ENCODE measurements around the gene VPS50. TPM values are rescaled to one million over a fixed set of nuclear protein-coding genes. Genes with fewer than 3 reads are reported as not detected.

VPS50 gene
- polyA plus RNA-seq, 3 donors = 7.6 to 12.6 (median 9.5) TPM

GRCh38 chr7:93361853-93362252 lies 129.7 kb downstream of the VPS50 start:
- Histone ChIP-seq H3K4me1 (ENCODE audit: control insufficient read depth in 1 of 2, insufficient read depth in 2 of 2, low read length in 2 of 2) (no peaks in the 10 kb centered on the region), H3K27me3 (ENCODE audit: control insufficient read depth in 2 of 2, insufficient read depth in 2 of 2, low read length in 2 of 2) (no peaks in the 10 kb centered on the region), H3K9me3 (replicated peaks in 1 of 2; ENCODE audit: control insufficient read depth in 1 of 2, insufficient read depth in 1 of 2, low read length in 2 of 2) (no peaks in the 10 kb centered on the region), H2AFZ (ENCODE audit: insufficient read depth, low read depth, low read length, poor library complexity, severe bottlenecking) (no peak overlapping the region), H3K36me3 (replicated peaks in 1 of 2; ENCODE audit: control insufficient read depth in 1 of 2, insufficient read depth in 2 of 2, low read length in 2 of 2) (peaks cover 10 to 29% of the 10 kb centered on the region in 2 donors), H3K9ac (ENCODE audit: insufficient read depth, low read length, poor library complexity, severe bottlenecking) (no peak overlapping the region), H3K79me2 (ENCODE audit: insufficient read depth, low read length) (no peaks in the 10 kb centered on the region), H3K4me2 (replicated peaks; ENCODE audit: extremely low read depth, low read length, poor library complexity, severe bottlenecking) (no peak overlapping the region), H3K27ac (ENCODE audit: low read depth in 1 of 2, low read length in 2 of 2) (no peak overlapping the region), H3K4me3 (replicated peaks in 1 of 3; ENCODE audit: low read depth in 2 of 3, low read length in 3 of 3) (no peak overlapping the region), H4K20me1 (ENCODE audit: insufficient read depth, low read length) (no peaks in the 10 kb centered on the region)
- 100% methylated on average over 1 of the region's 1 CpG for WGBS (ENCODE audit: insufficient coverage)
- Mint-ChIP-seq H3K4me1 (no peaks in the 10 kb centered on the region), H3K27ac (no peak overlapping the region), H3K36me3 (peaks cover 21 to 22% of the 10 kb centered on the region in 2 donors), H3K4me3 (no peak overlapping the region), H3K9me3 (no peaks in the 10 kb centered on the region), H3K27me3 (ENCODE audit: low read depth in 3 of 3) (peaks cover 0 to 2% (median 0%) of the 10 kb centered on the region in 3 donors)
- no peak for DNase-seq
- TF ChIP-seq CTCF (IDR thresholded peaks at IDR 0.05) = no peak
- intact Hi-C loops (cut with micrococcal nuclease) = no loop called here

- H3K4me1 ChIP-seq (ENCODE audit: control insufficient read depth in 1 of 2, insufficient read depth in 2 of 2, low read length in 2 of 2) = no peaks in the 10 kb centered on the region
- no peak for DNase-seq
- no peak overlapping the region for H2AFZ ChIP-seq (ENCODE audit: insufficient read depth, low read depth, low read length, poor library complexity, severe bottlenecking)
- TF ChIP-seq CTCF (IDR thresholded peaks at IDR 0.05) = no peak
- no peak overlapping the region for H3K27ac ChIP-seq (ENCODE audit: low read depth in 1 of 2, low read length in 2 of 2)
- H3K27me3 ChIP-seq (ENCODE audit: control insufficient read depth in 2 of 2, insufficient read depth in 2 of 2, low read length in 2 of 2) = no peaks in the 10 kb centered on the region
- H3K9ac ChIP-seq (ENCODE audit: insufficient read depth, low read length, poor library complexity, severe bottlenecking) = no peak overlapping the region
- no peak overlapping the region for H3K4me3 Mint-ChIP-seq
- no peaks in the 10 kb centered on the region for H3K36me3 ChIP-seq (replicated peaks in 1 of 2; ENCODE audit: control insufficient read depth in 1 of 2, insufficient read depth in 2 of 2, low read length in 2 of 2)
- no peaks in the 10 kb centered on the region for H3K4me1 Mint-ChIP-seq
- no peak overlapping the region for H3K4me2 ChIP-seq (replicated peaks; ENCODE audit: extremely low read depth, low read length, poor library complexity, severe bottlenecking)
- no peaks in the 10 kb centered on the region for H3K9me3 ChIP-seq (replicated peaks in 1 of 2; ENCODE audit: control insufficient read depth in 1 of 2, insufficient read depth in 1 of 2, low read length in 2 of 2)
- no CpG with 5 or more reads among the region's 1 CpG for WGBS (ENCODE audit: insufficient coverage)
- H4K20me1 ChIP-seq (ENCODE audit: insufficient read depth, low read length) = no peaks in the 10 kb centered on the region
- H3K27ac Mint-ChIP-seq = no peak overlapping the region
- H3K79me2 ChIP-seq (ENCODE audit: insufficient read depth, low read length) = no peaks in the 10 kb centered on the region
- intact Hi-C loops (cut with micrococcal nuclease) = no loop called here
- peaks cover 0 to 2% (median 0%) of the 10 kb centered on the region in 7 donors for H3K9me3 Mint-ChIP-seq
- peaks cover 0 to 2% (median 1%) of the 10 kb centered on the region in 3 donors for H3K27me3 Mint-ChIP-seq (ENCODE audit: low read depth in 3 of 3)
- H3K36me3 Mint-ChIP-seq = peaks cover 0 to 2% of the 10 kb centered on the region in 2 donors
- no peak overlapping the region for H3K4me3 ChIP-seq (replicated peaks in 1 of 3; ENCODE audit: low read depth in 2 of 3, low read length in 3 of 3)
These were observed 132.6 kb downstream of the VPS50 start for GRCh38 chr7:93364806-93365205.

All from CD14-positive monocyte (primary cell).